ENCODE data around the gene NCAPG2. TPM values are rescaled to one million over a fixed set of nuclear protein-coding genes. Genes with fewer than 3 reads are reported as not detected.

NCAPG2 gene
- total and polyA plus RNA-seq, 2 experiments from 2014 or later = 38.7 to 91.2 TPM

- no peak for TF ChIP-seq JUNB (IDR thresholded peaks at IDR 0.05; ENCODE audit: unreplicated experiment)
- no peak for TF ChIP-seq ZNF114 (CRISPR knock-in tag; IDR thresholded peaks at IDR 0.05)
- no peak for TF ChIP-seq STAT1 (IDR thresholded peaks at IDR 0.05; ENCODE audit: unreplicated experiment)
- TF ChIP-seq CTCF (conservative IDR thresholded peaks at IDR 0.05; ENCODE audit: low read depth in 2 of 2) = no peak
- TF ChIP-seq ETS1 (IDR thresholded peaks at IDR 0.05) = no peak
- TF ChIP-seq EZH2 (IDR thresholded peaks at IDR 0.05; ENCODE audit: low read depth, unreplicated experiment) = no peak
- no peak for TF ChIP-seq ZNF331 (CRISPR knock-in tag; IDR thresholded peaks at IDR 0.05; ENCODE audit: low read depth)
Observed at GRCh38 chr7:158642149-158642548, 62.5 kb downstream of the NCAPG2 start (continued).

GRCh38 chr7:158638001-158638400, 66.6 kb downstream of the NCAPG2 start:
- H3K27me3 Mint-ChIP-seq (ENCODE audit: insufficient read depth, low read depth, poor library complexity) = peaks cover 2% of the 10 kb centered on the region
- 0 out of 2 replicates have a peak, but pooled peaks cover 2% of the 10 kb centered on the region for H3K79me2 ChIP-seq (replicated peaks; ENCODE audit: insufficient read depth)
- no peak for ATAC-seq
- H3K4me1 ChIP-seq (ENCODE audit: insufficient read depth) = no peaks in the 10 kb centered on the region
- H3K36me3 Mint-ChIP-seq (ENCODE audit: low read depth) = peaks cover 46% of the 10 kb centered on the region
- no peaks in the 10 kb centered on the region for H3F3A ChIP-seq (replicated peaks; ENCODE audit: low read depth)
- no peaks in the 10 kb centered on the region for H3K27me3 ChIP-seq (ENCODE audit: insufficient read depth)
- no peaks in the 10 kb centered on the region for H4K20me1 ChIP-seq (replicated peaks; ENCODE audit: insufficient read depth)
- no peak for DNase-seq (ENCODE audit: low spot score)
- TF ChIP-seq NANOG (IDR thresholded peaks at IDR 0.05; ENCODE audit: borderline replicate concordance) = no peak
- H3K4me1 Mint-ChIP-seq = no peaks in the 10 kb centered on the region
- no peaks in the 10 kb centered on the region; the same call in 2 of the 3 replicates for H3K9me3 Mint-ChIP-seq
- no peak overlapping the region for H3K27ac ChIP-seq (ENCODE audit: low read depth)
- peaks cover 24% of the 10 kb centered on the region for H3K36me3 ChIP-seq (ENCODE audit: insufficient read depth)
- no peak overlapping the region for H3K4me3 ChIP-seq
- no peak overlapping the region for H2AFZ ChIP-seq
- no peak overlapping the region for H3K4me2 ChIP-seq
- no peak overlapping the region for H3K27ac Mint-ChIP-seq
- H3K9me2 ChIP-seq (ENCODE audit: insufficient read depth) = no peaks in the 10 kb centered on the region
- H3K4me3 Mint-ChIP-seq = no peak overlapping the region

GRCh38 chr7:158633055-158633956, 71.3 kb downstream of the NCAPG2 start:
- Mint-ChIP-seq H3K27ac (no peak overlapping the region), H3K9me3 (no peaks in the 10 kb centered on the region; the same call in 2 of the 3 replicates), H3K4me1 (no peaks in the 10 kb centered on the region), H3K27me3 (ENCODE audit: insufficient read depth, low read depth, poor library complexity) (peaks cover 2% of the 10 kb centered on the region), H3K36me3 (ENCODE audit: low read depth) (peaks cover 45% of the 10 kb centered on the region), H3K4me3 (no peak overlapping the region)
- no peak overlapping the region for H3K4me2 ChIP-seq
- no peaks in the 10 kb centered on the region; the same call in 1 of the 2 replicates for H4K20me1 ChIP-seq (replicated peaks; ENCODE audit: insufficient read depth)
- DNase-seq (ENCODE audit: low spot score) (no peak), ATAC-seq (no peak; the same call in 2 of the 3 replicates)
- 0 out of 2 replicates have a peak, but pooled peaks cover under 1% of the 10 kb centered on the region for H3K79me2 ChIP-seq (replicated peaks; ENCODE audit: insufficient read depth)
- H3K27ac ChIP-seq (ENCODE audit: low read depth) = 0 out of 2 replicates have a peak overlapping the region, but pooled peaks have one; percentile 59
- no peak overlapping the region for H3K4me3 ChIP-seq
- H3K27me3 ChIP-seq (ENCODE audit: insufficient read depth) = no peaks in the 10 kb centered on the region
- no peak overlapping the region for H2AFZ ChIP-seq
- no peaks in the 10 kb centered on the region for H3K4me1 ChIP-seq (ENCODE audit: insufficient read depth)
- peaks cover 23% of the 10 kb centered on the region for H3K36me3 ChIP-seq (ENCODE audit: insufficient read depth)
- H3F3A ChIP-seq (replicated peaks; ENCODE audit: low read depth) = no peaks in the 10 kb centered on the region
- H3K9me2 ChIP-seq (ENCODE audit: insufficient read depth) = no peaks in the 10 kb centered on the region
- TF ChIP-seq ETS1 (IDR thresholded peaks at IDR 0.05) = no peak
- no peak for TF ChIP-seq NANOG (IDR thresholded peaks at IDR 0.05; ENCODE audit: borderline replicate concordance)
- TF ChIP-seq ZNF114 (CRISPR knock-in tag; IDR thresholded peaks at IDR 0.05) = no peak
- TF ChIP-seq POLR2AphosphoS5 (IDR thresholded peaks at IDR 0.05; ENCODE audit: low read depth) = no peak
- TF ChIP-seq CREB1 (CRISPR knock-in tag; IDR thresholded peaks at IDR 0.05; ENCODE audit: low read depth) = no peak
- TF ChIP-seq CTCF (conservative IDR thresholded peaks at IDR 0.05; ENCODE audit: low read depth in 2 of 2) = no peak

All from GM23338 (cell line).